ENCODE results near the gene METTL3.
"Not testable (repeated sequence)": the region's sequence is repeated elsewhere in the genome, so short reads cannot be mapped to it uniquely, and the experiment has no call there.

METTL3 gene

GRCh38 chr14:21510735-21511657, at the start of gene METTL3:
TSS of gene METTL3 (minus strand) at chr14:21511340. CDS start at chr14:21511223, 117 bp downstream.
- peak; percentile 95 for DNase-seq

GRCh38 chr14:21558703-21559170, 47.6 kb upstream of the METTL3 start:
- DNase-seq, result no peak

- DNase-seq, result peak; percentile 85
Observed at GRCh38 chr14:21557084-21557901, 46.2 kb upstream of the METTL3 start.

GRCh38 chr14:21556378-21557083, 45.4 kb upstream of the METTL3 start:
- DNase-seq, result no peak

GRCh38 chr14:21553266-21553665, 42.1 kb upstream of the METTL3 start:
- no peak for DNase-seq

GRCh38 chr14:21544588-21544987, 33.4 kb upstream of the METTL3 start:
- DNase-seq, result not testable (repeated sequence)

GRCh38 chr14:21543963-21544362, 32.8 kb upstream of the METTL3 start:
- DNase-seq, result peak; percentile 58

- DNase-seq, result peak; percentile 67
Observed at GRCh38 chr14:21543521-21543960, 32.4 kb upstream of the METTL3 start.

- no peak for DNase-seq
Observed at GRCh38 chr14:21541413-21542074, 30.4 kb upstream of the METTL3 start.

GRCh38 chr14:21539189-21539940, 28.2 kb upstream of the METTL3 start:
- no peak for DNase-seq

GRCh38 chr14:21537090-21537424, 25.9 kb upstream of the METTL3 start:
- DNase-seq, result no peak

GRCh38 chr14:21536418-21537089, 25.4 kb upstream of the METTL3 start:
- peak; percentile 61 for DNase-seq

- no peak for DNase-seq
Observed at GRCh38 chr14:21535545-21536417, 24.6 kb upstream of the METTL3 start.

GRCh38 chr14:21534576-21534975, 23.4 kb upstream of the METTL3 start:
- no peak for DNase-seq

- DNase-seq, result no peak
Observed at GRCh38 chr14:21533294-21533693, 22.2 kb upstream of the METTL3 start.

GRCh38 chr14:21529515-21529914, 18.4 kb upstream of the METTL3 start:
- no peak for DNase-seq

GRCh38 chr14:21528381-21529348, 17.5 kb upstream of the METTL3 start:
- DNase-seq, result no peak

GRCh38 chr14:21527318-21527679, 16.2 kb upstream of the METTL3 start:
- no peak for DNase-seq
